Fibroblast of skin of right biceps (primary cell): Measurements from ENCODE around the gene VKORC1L1.
"Not testable (repeated sequence)": the region's sequence is repeated elsewhere in the genome, so short reads cannot be mapped to it uniquely, and the experiment has no call there.

Experiments
- DNase-seq: peaks from one replicate; pipeline ENCODE4 v3.0.0-alpha.2; 2013

VKORC1L1 gene

GRCh38 chr7:65872776-65873581 lies at the start of gene VKORC1L1:
TSS of gene VKORC1L1 (plus strand) at chr7:65873074. CDS start at chr7:65873372, 298 bp downstream.
- DNase-seq, result peak; percentile 94

DNA sequence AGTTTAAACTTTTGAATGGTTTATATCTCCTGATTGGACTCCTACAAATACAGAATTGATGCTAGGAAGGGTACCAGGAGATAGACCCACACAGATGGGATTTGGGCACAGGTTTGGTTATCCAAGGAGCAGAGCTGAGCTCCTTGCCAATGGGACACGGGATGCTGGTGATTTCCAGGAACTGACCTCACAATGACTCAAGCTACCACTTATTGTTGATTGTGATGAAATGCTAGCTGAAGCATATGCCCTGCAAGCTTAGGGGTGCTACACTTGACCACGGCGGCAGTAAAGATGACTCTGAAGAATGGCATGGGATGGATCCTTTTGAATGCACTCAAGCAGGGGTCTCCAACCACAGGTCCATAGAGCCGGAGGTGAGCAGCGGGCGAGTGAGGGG lies 45.5 kb upstream of the VKORC1L1 start:
- DNase-seq, result no peak

GRCh38 chr7:65832281-65832680 lies 40.6 kb upstream of the VKORC1L1 start:
- DNase-seq, result peak; percentile 31

DNA sequence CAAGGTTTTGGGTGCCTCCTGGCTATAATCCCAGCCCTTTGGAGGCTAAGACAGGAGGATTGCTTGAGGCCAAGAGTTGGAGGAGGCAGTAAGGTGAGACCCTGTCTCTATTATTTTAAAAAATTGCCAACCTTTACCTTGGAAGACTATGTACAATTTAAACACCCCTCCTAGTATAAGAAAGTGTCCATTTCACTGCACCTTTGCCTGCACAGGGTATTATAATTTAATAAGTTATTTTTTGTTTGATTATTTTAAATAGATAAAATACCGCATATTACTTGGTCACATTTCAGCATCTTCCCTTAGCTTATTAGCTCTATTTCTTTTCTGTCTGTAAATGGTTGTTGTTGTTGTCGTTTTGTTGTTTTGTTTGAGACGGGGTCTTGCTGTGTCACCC lies 36.2 kb upstream of the VKORC1L1 start:
- DNase-seq, result not testable (repeated sequence)

DNA sequence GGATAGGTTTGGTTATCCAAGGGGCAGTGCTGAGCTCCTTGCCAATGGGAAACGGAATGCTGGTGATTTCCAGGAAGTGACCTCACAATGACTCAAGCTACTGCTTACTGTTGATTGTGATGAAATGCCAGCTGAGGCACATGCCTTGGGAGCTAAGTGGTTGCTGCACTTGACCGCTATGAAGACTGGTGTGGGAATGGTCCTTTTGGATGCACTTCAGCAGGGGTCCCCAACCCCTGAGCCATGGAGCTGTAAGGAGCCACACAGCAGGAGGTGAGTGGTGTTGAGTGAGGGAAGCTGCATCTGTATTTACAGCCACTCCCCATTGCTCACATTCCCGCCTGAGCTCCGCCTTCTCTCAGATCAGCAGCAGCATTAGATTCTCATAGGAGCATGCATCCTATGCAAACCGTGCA lies 35.3 kb upstream of the VKORC1L1 start:
- DNase-seq, result peak; percentile 42

GRCh38 chr7:65839846-65840245 lies 33.0 kb upstream of the VKORC1L1 start:
- DNase-seq, result no peak

DNA sequence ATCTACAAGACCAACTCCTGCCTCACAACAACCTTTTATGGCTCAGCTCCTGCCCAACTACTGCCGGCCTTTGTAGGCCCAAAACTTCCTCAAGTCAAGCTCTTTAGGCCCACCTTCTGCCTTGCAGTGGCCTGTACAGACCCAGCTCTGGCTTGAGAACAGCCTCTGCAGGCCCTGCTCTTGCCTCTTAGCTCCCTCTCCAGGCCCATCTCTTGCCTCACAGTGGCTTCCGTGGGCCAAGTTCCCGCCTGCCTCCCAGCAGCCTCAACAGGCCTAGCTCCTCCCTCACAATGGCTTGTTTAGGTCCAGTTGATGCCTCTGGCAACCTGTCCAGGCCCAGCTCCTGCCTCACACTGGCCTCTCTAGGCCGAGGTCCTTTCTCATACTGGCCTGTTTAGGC lies 32.4 kb upstream of the VKORC1L1 start:
- DNase-seq, result no peak

GRCh38 chr7:65843616-65844015 lies 29.3 kb upstream of the VKORC1L1 start:
- not testable (repeated sequence) for DNase-seq

GRCh38 chr7:65846008-65846570 lies 26.8 kb upstream of the VKORC1L1 start:
- DNase-seq, result no peak

- not testable (repeated sequence) for DNase-seq
These were observed 19.4 kb upstream of the VKORC1L1 start for GRCh38 chr7:65853426-65853825.

DNA sequence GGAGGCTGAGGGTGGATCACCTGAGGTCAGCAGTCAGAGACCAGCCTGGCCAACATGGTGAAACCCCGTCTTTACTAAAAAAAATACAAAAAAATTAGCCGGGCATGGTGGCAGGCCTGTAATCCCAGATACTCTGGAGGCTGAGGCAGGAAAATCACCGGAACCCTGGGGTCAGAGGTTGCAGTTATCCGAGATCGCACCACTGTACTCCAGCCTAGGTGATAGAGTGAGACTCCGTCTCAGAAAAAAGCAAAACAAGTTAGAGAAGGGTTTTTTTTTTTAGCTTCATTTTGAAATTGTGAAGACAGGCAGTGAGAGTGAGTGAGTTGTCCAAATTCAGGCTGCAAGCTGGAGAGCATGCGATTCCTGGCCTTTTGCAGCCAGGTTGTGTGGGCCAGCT lies 19.0 kb upstream of the VKORC1L1 start:
- not testable (repeated sequence) for DNase-seq

DNA sequence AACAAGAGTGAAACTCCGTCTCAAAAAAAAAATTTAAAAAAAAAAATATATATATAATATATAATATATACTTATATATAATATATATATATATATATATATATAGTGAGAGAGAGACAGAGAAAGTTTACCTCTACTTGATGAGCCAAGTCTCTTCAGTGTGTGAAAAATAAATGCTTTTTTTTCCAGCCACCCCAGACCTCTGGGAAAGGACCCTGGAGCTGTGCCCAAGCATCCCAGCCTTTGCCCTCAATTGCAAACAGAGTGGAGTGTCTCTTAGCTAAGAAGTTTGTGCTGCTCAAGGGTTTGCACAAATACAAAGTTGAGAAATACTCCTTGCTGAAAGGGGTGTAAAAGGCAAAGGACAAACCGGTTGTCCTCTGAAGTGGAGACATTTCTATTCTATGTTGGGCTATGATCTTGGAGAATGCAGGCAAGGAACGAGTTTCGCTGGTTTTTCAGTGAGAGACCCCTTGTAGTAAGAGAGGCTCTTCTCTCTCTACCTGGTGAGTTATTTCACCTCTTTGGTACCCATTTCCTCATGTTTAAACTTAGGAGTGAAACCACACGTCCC lies 15.5 kb upstream of the VKORC1L1 start:
- not testable (repeated sequence) for DNase-seq

DNA sequence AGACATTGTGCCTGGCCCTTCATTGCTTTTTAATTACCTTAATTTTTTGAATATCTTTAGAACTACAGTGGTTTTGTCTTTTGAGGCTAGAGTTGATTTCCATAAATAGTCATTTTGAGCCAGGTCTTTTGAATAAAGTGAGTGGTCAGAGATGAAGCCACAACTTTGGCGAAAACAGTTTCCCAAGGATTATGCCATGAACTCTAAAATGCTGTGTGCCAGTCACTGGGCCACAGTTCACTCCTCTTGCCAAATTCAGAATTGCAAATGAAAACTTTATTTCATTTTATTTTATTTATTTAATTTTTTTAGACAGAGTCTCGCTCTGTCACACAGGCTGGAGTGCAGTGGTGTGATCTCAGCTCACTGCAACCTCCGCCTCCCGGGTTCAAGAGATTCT lies 14.2 kb upstream of the VKORC1L1 start:
- DNase-seq, result not testable (repeated sequence)

DNA sequence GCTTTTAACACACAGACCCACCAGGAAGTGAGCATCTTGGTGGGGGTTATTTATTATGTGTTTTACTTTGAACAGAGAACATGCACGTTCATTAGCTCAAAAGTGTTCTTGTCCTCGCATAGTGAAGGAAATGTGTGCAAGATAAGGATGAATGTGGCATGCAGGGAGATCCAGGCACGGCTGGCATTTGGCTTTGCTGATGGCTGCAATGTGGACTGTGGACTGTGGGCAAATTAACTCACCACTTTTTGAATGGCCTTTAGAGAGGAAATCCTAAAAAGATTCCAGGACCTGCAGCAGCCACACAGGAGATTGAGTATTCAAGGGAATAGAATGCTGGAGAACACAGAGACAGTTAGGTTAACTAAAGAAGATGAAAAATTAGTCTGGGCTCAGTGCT lies 6.6 kb upstream of the VKORC1L1 start:
- not testable (repeated sequence) for DNase-seq

GRCh38 chr7:65867681-65868080 lies 5.2 kb upstream of the VKORC1L1 start:
- DNase-seq, result not testable (repeated sequence)

GRCh38 chr7:65869312-65869711 lies 3.6 kb upstream of the VKORC1L1 start:
- peak; percentile 74 for DNase-seq

DNA sequence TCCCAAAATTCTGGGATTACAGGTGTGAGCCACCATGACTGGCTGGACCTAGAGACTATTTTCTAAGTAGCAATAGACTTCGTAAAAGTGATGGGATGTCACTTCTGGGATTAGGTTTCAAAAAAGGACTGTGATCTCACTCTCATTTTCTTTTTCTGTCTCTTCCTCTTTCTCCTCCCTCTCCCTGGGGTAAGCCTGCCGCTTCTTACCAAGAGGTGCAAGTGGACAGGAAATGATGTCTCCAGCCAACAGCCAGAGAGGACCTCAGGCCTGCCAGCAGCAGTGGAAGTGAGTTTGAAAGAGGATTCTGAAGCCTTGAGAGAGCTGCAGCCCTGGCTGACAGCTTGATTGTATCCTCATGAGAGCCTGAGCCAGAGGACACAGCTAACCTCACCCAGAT lies 1.4 kb upstream of the VKORC1L1 start:
- DNase-seq, result not testable (repeated sequence)

DNA sequence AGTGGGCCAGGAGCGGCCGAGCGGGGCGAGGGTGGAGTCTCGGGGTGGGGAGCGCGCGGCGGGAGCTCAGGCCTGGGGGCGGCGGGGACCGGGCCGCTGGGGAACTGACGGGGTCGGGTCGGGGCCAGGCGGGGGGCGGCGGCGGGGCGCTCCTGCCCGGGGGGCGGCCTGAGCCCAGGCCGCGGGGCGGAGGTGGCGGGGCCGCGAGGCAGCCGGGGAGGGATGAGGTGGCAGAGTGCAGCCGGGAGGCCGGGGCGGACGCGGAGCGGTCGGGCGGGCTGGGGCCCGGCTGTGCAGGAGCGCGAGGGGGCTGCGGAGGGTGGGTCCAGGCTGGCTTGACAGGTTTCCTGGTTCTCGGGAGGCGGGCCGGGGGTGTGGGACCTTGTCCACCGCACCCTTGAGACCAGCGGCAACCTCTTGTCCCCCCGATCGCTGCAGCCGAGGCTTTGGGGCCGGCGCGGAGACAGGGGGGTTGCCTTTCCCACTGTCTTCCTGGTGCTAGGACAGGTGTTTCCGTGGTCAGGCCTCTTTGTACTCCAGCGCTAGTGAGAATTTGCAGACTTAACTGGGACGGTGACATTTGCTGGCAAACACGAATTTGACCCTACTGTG lies 814 bp downstream of the VKORC1L1 start:
- DNase-seq, result not testable (repeated sequence)

DNA sequence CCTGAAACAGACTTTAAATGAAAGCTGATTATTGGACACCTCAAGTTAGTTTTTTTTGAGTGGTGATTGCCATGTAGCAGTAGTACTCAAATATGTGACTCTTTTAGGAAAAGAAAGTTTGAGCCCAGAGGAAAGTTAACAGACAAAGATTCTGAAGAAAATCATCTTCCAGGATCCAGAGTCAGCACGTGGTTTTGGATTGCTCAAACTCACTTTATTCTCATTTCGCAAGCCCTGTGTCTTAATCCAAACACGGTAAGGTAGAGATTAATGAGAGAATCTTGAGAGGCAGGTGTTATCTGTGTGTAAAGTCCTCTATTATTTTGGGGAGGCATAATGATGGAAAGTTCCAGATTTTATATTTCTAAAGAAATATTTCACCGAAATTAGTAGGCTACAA lies 2.8 kb downstream of the VKORC1L1 start:
- DNase-seq, result not testable (repeated sequence)

GRCh38 chr7:65879292-65880153 lies 6.6 kb downstream of the VKORC1L1 start:
- DNase-seq, result not testable (repeated sequence)

GRCh38 chr7:65880242-65880641 lies 7.4 kb downstream of the VKORC1L1 start:
- DNase-seq, result not testable (repeated sequence)

- DNase-seq, result not testable (repeated sequence)
These were observed 12.1 kb downstream of the VKORC1L1 start for GRCh38 chr7:65884983-65885382.

GRCh38 chr7:65885533-65885932 lies 12.7 kb downstream of the VKORC1L1 start:
- DNase-seq, result not testable (repeated sequence)
